Cardiac muscle cell (in vitro differentiated cells and primary cell): ENCODE data around the gene RNASET2. TPM values are rescaled to one million over a fixed set of nuclear protein-coding genes. Genes with fewer than 3 reads are reported as not detected.
"Not testable (repeated sequence)": the region's sequence is repeated elsewhere in the genome, so short reads cannot be mapped to it uniquely, and the experiment has no call there.

Experiments used
- DNase-seq, 2 donors: peaks; one replicate each; pipeline versions ENCODE4 v3.0.0 to v3.0.0-alpha.2; 2010 to 2017; ENCODE audit warnings: low read depth in 1 of 2, low spot score in 1 of 2
- H3K27ac ChIP-seq: fragments of 200-600 bp; sonication (generic); 2 replicates; pipeline ENCODE4 v1.5.1; 2016
- H3K27me3 ChIP-seq: fragments of 200-600 bp; sonication (generic); 2 replicates; pipeline ENCODE4 v1.6.0; 2016; ENCODE audit warnings: control low read depth
- H3K36me3 ChIP-seq: fragments of 200-600 bp; sonication (generic); 2 replicates; pipeline ENCODE4 v1.5.1; 2016; ENCODE audit warnings: control low read depth
- H3K4me1 ChIP-seq: fragments of 200-600 bp; sonication (generic); 2 replicates; pipeline ENCODE4 v1.8.1; 2017; ENCODE audit warnings: low read depth, mild to moderate bottlenecking, mixed run types
- H3K4me3 ChIP-seq: fragments of 200-600 bp; sonication (generic); 2 replicates; pipeline ENCODE4 v1.5.1; 2016; ENCODE audit warnings: mild to moderate bottlenecking
- H3K9me3 ChIP-seq: fragments of 200-600 bp; sonication (generic); 2 replicates; pipeline ENCODE4 v1.5.1; 2017; ENCODE audit warnings: low read depth, mild to moderate bottlenecking, control low read depth
- polyA plus RNA-seq: library from polyadenylated mRNA; unstranded; fragments of >200 nt; fragmentation: Nextera tagmentation; extraction: Ambion mirVana; gene quantifications from 2 replicates; pipeline ENCODE4 v1.2.1, GENCODE V29; 2016
- total RNA-seq: library from RNA; depleted of rRNA; stranded (reverse); fragments of >200 nt; gene quantifications from 2 replicates; pipeline ENCODE4 v1.2.3, GENCODE V29; 2016
- TF ChIP-seq, protein P1 (sequence below): IDR thresholded peaks from 2 replicates; pipeline ENCODE4 v1.5.1; 2012; ENCODE audit warnings: low read depth, mild to moderate bottlenecking, low read length

Gene RNASET2
- total and polyA plus RNA-seq, 2 experiments from 2014 or later, result 20.7 to 24.1 TPM

DNA sequence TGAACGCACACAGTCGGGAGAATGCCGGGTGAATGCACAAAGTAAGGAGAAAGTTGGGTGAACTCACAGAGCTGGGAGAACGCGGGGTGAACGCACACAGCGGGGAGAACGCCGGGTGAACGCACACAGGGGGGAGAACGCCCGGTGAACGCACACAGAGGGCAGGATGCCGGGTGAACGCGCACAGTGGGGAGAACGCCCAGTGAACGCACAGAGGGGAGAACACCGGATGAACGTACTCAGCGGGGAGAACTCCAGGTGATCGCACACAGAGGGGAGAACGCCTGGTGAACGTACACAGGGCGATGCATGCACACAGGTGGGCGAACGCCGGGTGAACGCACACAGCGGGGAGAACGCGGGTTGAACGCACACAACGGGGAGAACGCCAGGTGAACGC is 57.4 kb downstream of the RNASET2 start:
- H3K4me1 ChIP-seq, result no peaks in the 10 kb centered on the region
- H3K4me3 ChIP-seq, result no peak overlapping the region
- DNase-seq, result no peak
- H3K27ac ChIP-seq, result no peak overlapping the region
- H3K9me3 ChIP-seq, result no peaks in the 10 kb centered on the region
- H3K27me3 ChIP-seq, result no peaks in the 10 kb centered on the region
- H3K36me3 ChIP-seq, result no peaks in the 10 kb centered on the region
- TF ChIP-seq, protein P1, sequence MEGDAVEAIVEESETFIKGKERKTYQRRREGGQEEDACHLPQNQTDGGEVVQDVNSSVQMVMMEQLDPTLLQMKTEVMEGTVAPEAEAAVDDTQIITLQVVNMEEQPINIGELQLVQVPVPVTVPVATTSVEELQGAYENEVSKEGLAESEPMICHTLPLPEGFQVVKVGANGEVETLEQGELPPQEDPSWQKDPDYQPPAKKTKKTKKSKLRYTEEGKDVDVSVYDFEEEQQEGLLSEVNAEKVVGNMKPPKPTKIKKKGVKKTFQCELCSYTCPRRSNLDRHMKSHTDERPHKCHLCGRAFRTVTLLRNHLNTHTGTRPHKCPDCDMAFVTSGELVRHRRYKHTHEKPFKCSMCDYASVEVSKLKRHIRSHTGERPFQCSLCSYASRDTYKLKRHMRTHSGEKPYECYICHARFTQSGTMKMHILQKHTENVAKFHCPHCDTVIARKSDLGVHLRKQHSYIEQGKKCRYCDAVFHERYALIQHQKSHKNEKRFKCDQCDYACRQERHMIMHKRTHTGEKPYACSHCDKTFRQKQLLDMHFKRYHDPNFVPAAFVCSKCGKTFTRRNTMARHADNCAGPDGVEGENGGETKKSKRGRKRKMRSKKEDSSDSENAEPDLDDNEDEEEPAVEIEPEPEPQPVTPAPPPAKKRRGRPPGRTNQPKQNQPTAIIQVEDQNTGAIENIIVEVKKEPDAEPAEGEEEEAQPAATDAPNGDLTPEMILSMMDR, result no peak

DNA sequence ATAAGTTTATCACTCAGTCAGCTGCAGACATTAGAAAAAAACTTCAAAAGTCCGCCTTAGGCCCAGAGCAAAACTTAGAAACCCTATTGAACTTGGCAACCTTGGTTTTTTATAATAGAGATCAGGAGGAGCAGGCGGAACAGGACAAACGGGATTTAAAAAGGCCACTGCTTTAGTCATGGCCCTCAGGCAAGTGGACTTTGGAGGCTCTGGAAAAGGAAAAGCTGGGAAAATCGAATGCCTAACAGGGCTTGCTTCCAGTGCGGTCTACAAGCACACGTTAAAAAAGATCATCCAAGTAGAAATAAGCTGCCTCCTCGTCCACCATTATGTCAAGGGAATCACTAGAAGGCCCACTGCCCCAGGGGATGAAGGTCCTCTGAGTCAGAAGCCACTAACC is 61.7 kb downstream of the RNASET2 start:
- H3K36me3 ChIP-seq, H3K27ac ChIP-seq, H3K4me1 ChIP-seq, H3K4me3 ChIP-seq, H3K27me3 ChIP-seq, DNase-seq, H3K9me3 ChIP-seq: not testable (repeated sequence)

DNA sequence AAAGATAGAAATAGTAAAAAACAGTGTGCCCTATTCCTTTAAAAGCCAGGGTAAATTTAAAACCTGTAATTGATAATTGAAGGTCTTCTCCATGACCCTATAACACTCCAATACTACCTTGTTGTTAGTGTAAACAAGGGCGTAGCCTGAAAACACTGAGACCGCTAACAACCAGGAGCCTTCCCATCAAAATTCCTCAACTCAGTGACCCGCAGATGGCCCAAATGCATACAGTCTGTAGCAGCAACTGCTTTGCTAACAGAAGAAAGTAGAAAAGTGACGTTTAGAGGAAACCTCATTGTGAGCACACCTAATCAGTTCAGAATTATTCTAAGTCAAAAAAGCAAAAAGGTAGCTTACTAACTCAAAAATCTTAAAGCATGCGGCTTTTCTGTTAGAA is 63.9 kb downstream of the RNASET2 start:
- not testable (repeated sequence) for H3K9me3 ChIP-seq, H3K27ac ChIP-seq, DNase-seq, H3K4me1 ChIP-seq, H3K27me3 ChIP-seq, H3K36me3 ChIP-seq, H3K4me3 ChIP-seq

DNA sequence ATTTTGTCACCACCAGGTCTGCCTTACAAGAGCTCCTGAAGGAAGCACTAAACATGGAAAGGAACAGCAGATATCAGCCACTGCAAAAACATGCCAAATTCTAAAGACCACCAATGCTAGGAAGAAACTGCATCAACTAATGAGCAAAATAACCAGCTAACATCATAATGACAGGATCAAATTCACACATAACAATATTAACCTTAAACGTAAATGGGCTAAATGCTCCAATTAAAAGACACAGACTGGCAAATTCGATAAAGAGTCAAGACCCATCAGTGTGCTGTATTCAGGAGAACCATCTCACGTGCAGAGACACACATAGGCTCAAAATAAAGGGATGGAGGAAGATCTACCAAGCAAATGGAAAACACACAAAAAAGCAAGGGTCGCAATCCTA is 69.6 kb downstream of the RNASET2 start:
- not testable (repeated sequence) for H3K27ac ChIP-seq, H3K36me3 ChIP-seq, H3K9me3 ChIP-seq, H3K4me3 ChIP-seq, H3K27me3 ChIP-seq, H3K4me1 ChIP-seq, DNase-seq

DNA sequence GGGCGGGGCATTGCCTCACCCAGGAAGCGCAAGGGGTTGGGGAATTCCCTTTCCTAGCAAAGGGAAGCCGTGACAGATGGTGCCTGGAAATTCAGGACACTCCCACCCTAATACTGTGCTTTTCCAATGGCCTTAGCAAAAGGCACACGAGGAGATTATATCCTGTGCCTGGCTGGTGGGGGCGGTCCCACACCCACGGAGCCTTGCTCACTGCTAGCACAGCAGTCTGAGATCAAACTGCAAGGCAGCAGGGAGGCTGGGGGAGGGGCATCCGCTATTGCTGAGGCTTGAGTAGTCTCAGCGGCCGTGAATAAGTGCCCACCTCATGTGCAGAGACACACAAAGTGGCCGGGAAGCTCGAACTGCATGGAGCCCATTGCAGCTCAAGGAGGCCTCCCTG is 71.4 kb downstream of the RNASET2 start:
- DNase-seq, result not testable (repeated sequence)

GRCh38 chr6:166879594-166879993 is 76.8 kb downstream of the RNASET2 start:
- Histone ChIP-seq H3K4me1 (no peaks in the 10 kb centered on the region), H3K4me3 (no peak overlapping the region), H3K36me3 (no peaks in the 10 kb centered on the region), H3K9me3 (no peaks in the 10 kb centered on the region), H3K27ac (no peak overlapping the region), H3K27me3 (no peaks in the 10 kb centered on the region)
- DNase-seq, result no peak
- TF ChIP-seq, protein P1, result no peak

More for the DNA sequence above, 71.4 kb downstream of the RNASET2 start:
- not testable (repeated sequence) for H3K4me1 ChIP-seq, H3K4me3 ChIP-seq, H3K9me3 ChIP-seq, H3K27me3 ChIP-seq, H3K27ac ChIP-seq, H3K36me3 ChIP-seq

Other genes starting within 250 kb of the RNASET2 start
- 9.1 and 26.1 TPM in 2 replicates for gene CEP43, start 42.8 kb upstream of the RNASET2 start, total RNA-seq
- gene CEP43, start 42.8 kb upstream of the RNASET2 start, polyA plus RNA-seq, result 18.3 and 23.0 TPM in 2 replicates
- gene CCR6, start 166.5 kb upstream of the RNASET2 start, total RNA-seq, result not detected in 2 replicates
- gene CCR6, start 166.5 kb upstream of the RNASET2 start, polyA plus RNA-seq, result 0.07 TPM in 1 of 2 replicates, not detected in the other
- gene GPR31, start 201.4 kb upstream of the RNASET2 start, total RNA-seq, result not detected in 2 replicates
- gene GPR31, start 201.4 kb upstream of the RNASET2 start, polyA plus RNA-seq, result not detected in 2 replicates